NCI-H1092 treated with DMSO at 0.1 percent for 48 hours (cell line): Measurements from ENCODE around the gene MAP1B.

Experiments used
- DNase-seq: peaks from one replicate; lab custom pipeline; 2025; lab: John Stamatoyannopoulos, UW

Gene MAP1B

GRCh38 chr5:72133212-72133990 is 26.1 kb downstream of the MAP1B start:
- no peak for DNase-seq

GRCh38 chr5:72134226-72134899 is 27.1 kb downstream of the MAP1B start:
- no peak for DNase-seq

GRCh38 chr5:72137826-72138409 is 30.6 kb downstream of the MAP1B start:
- DNase-seq = no peak

DNA sequence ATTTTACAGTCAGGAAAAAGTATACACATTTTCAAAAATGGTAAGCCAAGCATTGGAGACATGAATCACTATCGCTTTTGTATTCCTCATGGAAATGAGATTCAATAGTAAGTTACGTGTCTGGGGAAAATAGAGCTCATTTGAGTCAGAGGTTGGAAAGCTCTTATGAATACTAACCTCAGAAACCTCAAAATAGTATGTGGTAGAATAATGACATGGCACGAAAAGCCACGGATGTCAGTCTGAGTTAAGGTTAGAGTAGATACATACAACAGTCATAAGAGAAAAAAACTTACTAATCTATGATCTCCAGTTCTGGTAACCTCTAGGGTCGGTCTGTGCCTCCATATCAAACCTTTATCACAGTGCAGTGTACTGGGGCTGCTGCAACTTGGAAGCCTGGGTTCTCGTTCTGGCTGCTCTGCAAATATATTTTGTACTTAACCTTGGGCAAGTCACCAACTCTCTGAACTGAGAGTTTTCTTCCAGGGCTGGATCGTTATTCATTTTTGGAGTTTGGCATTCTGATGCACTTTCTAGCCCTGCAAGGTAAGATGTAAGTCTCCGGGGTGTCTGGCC is 31.8 kb downstream of the MAP1B start:
- DNase-seq = no peak

DNA sequence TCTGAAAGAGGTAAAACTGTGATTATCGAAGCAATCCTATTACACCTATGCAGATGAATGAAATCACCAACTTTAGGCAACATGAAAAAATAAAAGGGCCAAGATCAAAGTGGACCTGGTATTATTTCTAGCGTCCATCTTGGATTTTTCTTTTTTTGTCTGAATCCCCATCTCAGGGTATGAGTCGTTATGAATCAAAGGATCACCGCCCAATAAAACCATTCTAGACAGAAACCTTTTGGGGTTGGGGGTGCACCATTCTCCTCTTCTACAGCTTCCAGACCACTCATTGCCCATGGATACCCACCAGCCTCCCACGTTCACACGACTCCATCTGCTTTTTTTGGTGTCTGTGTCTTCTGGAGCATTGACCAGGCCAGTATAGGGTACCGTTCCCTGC is 33.4 kb downstream of the MAP1B start:
- no peak for DNase-seq

DNA sequence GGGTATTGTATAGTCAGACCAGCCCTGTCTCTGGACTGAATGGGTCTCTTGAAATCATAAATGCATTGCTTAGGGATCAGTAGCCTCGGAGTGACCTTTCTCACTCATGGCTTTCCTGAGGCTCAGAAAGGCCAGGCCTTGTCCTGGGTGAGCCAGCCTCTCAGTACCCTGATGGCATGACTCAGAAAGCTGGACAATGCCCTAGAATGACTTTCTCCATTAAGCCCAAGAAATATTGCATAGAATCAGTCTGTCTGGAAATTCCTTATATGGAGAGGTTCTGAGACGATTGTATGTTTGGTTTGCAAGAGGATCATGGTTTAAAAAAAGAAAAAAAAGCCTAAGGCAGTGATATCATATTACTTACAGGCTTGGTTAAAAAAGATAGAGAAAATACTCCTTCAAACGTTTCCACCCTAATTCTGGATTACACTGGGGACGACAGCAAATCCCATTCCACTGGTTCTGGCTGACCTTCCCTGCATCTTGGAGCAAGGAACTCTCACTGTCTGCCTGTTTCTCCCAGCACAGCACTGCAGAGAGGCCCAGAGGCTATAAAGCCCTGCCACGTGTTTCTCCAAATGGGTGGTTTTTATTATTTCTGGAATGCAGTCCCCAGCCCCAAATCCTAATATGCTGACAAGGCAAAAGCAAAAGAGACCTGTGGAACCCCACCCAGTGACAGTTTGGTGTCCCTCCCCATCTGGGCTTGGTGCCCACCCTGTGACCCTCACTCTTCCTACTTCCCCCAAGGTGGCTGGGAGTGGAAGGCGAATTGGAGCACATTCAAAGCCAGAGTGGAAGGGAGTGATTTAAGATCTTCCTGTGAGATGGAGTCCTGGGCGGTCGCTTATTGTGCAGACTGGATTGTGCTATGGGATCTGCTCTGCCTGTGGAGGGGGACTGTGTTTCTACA is 34.4 kb downstream of the MAP1B start:
- no peak for DNase-seq

- DNase-seq = no peak
These were observed 37.5 kb downstream of the MAP1B start for GRCh38 chr5:72144762-72145161.

- peak; percentile 23 for DNase-seq
These were observed 38.1 kb downstream of the MAP1B start for GRCh38 chr5:72145348-72145747.

DNA sequence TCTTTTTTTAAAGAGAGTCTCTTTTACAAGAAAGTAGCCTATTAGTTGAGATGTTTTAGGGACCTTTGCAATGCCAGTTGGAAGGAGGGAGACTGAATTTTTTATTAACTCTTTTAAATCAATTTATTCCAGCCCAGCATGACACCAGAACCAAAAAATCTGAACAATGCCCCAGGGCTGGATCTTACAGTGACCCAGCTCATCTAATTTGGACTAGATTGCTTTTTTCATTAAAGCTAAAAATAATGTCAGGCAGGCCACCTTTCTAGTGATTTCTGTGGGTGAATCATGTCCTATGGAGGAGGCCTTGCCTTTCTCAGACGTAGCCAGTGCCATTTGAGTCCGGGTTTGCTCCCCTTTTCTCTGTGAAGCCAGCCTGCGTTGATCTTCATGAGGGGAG is 38.8 kb downstream of the MAP1B start:
- no peak for DNase-seq

DNA sequence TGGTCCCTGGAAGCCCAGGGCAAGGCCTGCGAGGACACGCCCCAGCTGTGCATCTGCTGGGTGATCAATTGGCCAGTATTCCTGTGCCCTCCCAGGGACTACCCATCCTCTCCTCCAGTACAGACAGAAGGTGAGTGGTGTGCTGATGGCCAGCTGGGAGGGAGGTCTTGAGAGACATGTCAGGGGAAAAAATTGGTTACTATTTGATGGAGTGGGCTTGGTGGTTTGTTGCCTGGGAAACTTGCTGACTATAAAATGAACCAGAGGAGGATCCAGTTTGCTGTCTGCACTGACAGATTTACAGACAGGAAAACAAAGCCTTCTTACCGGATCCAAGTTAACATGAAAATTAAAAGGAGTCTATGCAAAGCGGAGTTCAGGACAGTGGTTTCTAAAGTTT is 40.3 kb downstream of the MAP1B start:
- no peak for DNase-seq

- DNase-seq = no peak
These were observed 42.5 kb downstream of the MAP1B start for GRCh38 chr5:72149742-72150141.

- DNase-seq = no peak
These were observed 43.9 kb downstream of the MAP1B start for GRCh38 chr5:72151169-72151568.

DNA sequence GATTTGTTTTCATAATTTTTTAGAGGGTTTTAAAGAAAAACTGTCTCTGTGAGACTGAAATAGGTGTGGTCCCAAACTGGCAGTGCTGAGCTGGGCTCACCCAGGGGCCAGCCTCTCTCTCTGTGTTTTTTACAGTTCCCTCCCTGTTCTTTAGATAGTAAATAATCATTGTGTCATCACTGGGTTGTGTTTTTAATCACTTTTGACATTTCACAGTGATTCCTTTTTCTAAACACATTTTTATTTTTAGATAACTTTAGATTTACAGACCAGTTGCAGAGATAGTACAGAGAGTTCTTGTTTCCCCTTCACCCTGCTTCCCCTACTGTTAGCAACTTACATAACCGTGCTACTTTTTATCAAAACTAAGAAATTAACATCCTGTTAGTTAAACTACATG is 44.4 kb downstream of the MAP1B start:
- DNase-seq = no peak

DNA sequence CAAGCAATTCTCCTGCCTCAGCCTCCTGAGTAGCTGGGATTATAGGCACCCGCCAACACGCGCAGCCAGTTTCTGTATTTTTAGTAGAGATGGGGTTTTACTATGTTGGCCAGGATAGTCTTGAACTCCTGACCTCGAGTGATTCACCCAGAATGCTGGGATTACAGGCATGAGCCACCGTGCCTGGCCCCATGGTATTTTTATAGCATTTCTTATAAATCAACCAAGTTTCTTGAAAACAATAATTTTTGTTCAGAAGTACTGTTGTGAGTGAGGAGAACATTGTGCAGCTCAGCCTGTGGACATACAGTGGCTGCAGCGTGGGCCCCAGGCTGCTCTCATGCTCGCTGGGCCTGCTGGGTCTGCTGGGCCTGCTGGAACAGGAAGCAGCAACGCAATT is 45.3 kb downstream of the MAP1B start:
- DNase-seq = no peak

DNA sequence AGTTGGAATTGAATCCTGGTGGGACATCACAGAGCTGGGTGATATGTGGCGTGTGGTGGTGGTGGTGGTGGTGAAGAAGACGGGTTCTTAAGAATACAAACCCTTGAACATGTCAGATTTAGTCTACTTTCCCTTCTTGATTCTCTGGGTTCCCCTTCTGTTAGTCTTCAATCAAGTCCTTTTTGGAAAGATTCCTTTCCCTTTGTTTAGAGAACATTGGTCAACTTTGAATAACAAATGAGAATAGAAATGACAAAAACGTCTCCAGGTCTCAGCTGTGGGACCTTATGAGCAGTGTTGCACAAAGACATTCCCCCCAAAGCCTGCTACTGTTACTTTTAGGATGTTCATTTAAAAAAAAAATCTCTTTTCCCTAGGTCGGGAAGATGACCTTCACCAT is 46.3 kb downstream of the MAP1B start:
- DNase-seq = no peak

- peak; percentile 3 for DNase-seq
These were observed 46.9 kb downstream of the MAP1B start for GRCh38 chr5:72154076-72154756.

DNA sequence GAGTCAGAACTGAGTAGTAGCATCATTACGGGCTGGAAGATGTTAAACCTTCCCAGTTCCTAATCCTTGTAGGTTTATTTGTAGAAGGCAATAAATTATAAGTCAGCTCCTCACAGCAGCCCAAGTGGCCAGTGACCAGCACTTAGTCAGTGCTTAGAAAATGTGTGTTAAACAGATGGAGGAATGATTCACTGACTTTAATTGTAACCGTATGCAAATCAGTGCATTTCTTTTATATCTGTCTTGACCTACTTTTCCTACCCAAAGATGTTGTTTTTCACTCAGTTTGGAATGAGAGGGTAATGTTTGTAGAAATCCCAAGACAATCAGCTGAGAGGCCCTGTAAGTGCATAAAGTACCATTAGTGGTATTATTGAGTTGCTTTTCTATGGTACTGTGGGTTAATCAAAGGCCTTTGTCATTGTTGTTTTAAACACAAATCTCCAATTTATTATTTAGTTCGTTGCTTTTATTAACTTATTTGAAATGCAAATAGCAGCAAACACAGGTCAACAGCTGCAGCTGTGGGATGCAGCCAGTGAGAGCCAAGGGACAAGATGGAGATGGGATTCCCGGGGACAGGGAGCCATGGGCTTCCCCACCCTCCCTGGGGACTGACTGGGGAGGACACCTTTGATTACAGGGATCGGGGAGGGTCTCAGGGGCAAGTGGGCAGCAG is 49.8 kb downstream of the MAP1B start:
- DNase-seq = no peak

GRCh38 chr5:72157625-72157962 is 50.3 kb downstream of the MAP1B start:
- no peak for DNase-seq

DNA sequence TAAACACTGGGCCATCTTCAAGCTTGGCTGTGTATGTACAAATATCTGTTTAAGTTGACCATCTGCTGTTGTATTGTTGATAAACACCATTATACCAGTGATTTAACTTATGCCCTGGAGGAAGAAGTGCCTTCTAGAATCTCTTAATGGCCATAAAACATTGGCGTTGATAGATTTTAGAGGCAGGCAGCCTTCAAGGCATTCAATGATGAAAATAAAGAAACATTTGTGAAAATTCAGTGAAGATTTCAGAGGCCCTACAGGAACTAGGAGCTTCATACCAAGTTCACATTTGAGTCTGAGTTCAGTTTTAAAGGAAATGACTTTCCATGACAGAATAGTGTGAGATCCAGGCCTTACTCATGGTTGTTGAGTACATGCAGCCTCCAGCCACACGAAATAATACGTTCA is 52.2 kb downstream of the MAP1B start:
- no peak for DNase-seq

DNA sequence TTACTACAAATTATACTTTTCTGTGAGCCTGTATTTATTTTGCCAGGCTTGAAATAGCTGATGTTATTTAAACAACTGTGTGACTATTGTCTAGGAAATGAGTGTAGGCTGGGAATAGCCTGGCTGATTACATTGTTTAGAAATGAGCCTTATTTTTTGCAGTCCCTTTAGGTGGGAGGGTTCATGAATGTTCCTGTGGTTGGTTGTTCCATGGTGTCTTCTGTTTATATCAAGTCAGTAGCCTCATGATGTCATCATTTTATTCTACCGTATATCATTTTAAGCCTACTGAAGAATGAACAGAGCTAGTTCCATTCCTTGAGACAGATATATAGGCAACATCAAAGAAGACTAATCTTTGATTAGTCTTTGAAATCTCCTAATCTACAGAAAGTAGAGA is 53.1 kb downstream of the MAP1B start:
- DNase-seq = no peak

DNA sequence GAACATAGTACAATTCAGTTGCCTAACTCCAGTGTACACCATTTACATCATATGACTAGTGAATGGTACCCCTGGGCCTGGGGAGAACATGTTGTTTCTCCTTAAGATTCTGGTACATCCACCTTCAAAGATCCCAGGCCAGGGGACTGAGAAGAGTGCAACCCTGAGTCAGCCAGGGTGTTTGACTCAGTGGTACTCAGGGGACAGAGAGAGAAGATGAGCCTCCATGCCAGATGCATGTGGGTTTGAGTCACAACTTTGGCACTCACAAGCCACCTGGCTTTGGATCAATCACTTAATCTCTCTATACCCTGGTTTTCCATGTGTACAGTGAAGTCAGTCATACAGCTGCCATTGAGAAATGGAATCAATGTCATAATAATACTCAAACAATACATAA is 53.7 kb downstream of the MAP1B start:
- no peak for DNase-seq
